Lower leg skin (tissue), 4 donors: ENCODE measurements around the gene CYB5A. TPM values are rescaled to one million over a fixed set of nuclear protein-coding genes. Genes with fewer than 3 reads are reported as not detected.

Source experiments
- DNase-seq, 2 donors: peaks; one replicate each; pipeline ENCODE4 v3.0.0-alpha.2; 2019; ENCODE audit warnings: low spot score in 2 of 2
- H3K4me3 ChIP-seq: fragments of 200-600 bp; sonication (generic); 2 replicates; pipeline ENCODE4 v1.5.1; 2017; ENCODE audit warnings: mild to moderate bottlenecking, low read depth; ENCODE audit not compliant: poor library complexity, severe bottlenecking
- POLR2A ChIP-seq, 2 donors: fragments of 450-650 bp; IDR thresholded peaks; one replicate each; pipeline ENCODE4 v1.6.1; 2016 to 2017; ENCODE audit warnings: antibody characterized with exemption in 2 of 2, mild to moderate bottlenecking in 1 of 2, moderate library complexity in 1 of 2
- WGBS, 2 donors: methylation state at CpG; one replicate each; pipeline ENCODE4 v1.1.5; 2018; 5-methylcytosine and 5-hydroxymethylcytosine counted together
- intact Hi-C: fragments of 100-400 bp; cut with DNase I; formaldehyde crosslinking; loops from one replicate; pipeline ENCODE4 v1.15.0; 2023; ENCODE audit warnings: low total_unique reads
- total RNA-seq, 4 donors: library from RNA; depleted of rRNA; stranded (reverse); fragments of >200 nt; gene quantifications; one replicate each; pipeline ENCODE4 v1.1.0, GENCODE V29; 2016
- TF ChIP-seq, protein P1 (sequence below), 3 donors: fragments of 450-650 bp; IDR thresholded peaks; one replicate each; pipeline ENCODE4 v1.5.1; 2016; ENCODE audit warnings: antibody characterized with exemption in 3 of 3, mild to moderate bottlenecking in 3 of 3, moderate library complexity in 2 of 3

Gene CYB5A
- total RNA-seq, 4 donors from 2014 or later = 106 to 290 (median 173) TPM

DNA sequence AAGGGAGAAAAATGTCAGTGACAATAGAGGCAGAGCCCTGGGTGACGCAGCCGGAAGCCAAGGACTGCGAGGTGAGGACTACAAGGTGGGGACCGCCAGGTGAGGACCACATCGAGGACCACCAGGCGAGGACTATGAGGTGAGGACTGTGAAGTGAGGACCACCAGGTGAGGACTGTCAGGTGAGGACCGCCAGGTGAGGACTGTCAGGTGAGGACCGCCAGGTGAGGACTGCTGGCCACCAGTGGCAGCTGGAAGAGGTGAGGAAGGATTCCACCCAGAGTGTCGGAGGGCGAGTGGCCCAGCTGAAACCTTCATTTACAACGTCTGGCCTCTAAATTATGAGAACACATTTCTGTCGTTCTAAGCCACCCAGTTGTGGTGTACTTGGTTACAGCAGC lies 41.6 kb downstream of the CYB5A start:
- no peak overlapping the region for H3K4me3 ChIP-seq
- WGBS, 2 donors = 93 to 95% methylated on average over 12 of the region's 12 CpGs
- peak in 1 of 2 donors; percentile 49 for DNase-seq
- intact Hi-C loops = no loop called here
- TF ChIP-seq, protein P1, sequence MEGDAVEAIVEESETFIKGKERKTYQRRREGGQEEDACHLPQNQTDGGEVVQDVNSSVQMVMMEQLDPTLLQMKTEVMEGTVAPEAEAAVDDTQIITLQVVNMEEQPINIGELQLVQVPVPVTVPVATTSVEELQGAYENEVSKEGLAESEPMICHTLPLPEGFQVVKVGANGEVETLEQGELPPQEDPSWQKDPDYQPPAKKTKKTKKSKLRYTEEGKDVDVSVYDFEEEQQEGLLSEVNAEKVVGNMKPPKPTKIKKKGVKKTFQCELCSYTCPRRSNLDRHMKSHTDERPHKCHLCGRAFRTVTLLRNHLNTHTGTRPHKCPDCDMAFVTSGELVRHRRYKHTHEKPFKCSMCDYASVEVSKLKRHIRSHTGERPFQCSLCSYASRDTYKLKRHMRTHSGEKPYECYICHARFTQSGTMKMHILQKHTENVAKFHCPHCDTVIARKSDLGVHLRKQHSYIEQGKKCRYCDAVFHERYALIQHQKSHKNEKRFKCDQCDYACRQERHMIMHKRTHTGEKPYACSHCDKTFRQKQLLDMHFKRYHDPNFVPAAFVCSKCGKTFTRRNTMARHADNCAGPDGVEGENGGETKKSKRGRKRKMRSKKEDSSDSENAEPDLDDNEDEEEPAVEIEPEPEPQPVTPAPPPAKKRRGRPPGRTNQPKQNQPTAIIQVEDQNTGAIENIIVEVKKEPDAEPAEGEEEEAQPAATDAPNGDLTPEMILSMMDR (IDR thresholded peaks at IDR 0.05) = no peak
- no peak for TF ChIP-seq POLR2A (IDR thresholded peaks at IDR 0.05)

DNA sequence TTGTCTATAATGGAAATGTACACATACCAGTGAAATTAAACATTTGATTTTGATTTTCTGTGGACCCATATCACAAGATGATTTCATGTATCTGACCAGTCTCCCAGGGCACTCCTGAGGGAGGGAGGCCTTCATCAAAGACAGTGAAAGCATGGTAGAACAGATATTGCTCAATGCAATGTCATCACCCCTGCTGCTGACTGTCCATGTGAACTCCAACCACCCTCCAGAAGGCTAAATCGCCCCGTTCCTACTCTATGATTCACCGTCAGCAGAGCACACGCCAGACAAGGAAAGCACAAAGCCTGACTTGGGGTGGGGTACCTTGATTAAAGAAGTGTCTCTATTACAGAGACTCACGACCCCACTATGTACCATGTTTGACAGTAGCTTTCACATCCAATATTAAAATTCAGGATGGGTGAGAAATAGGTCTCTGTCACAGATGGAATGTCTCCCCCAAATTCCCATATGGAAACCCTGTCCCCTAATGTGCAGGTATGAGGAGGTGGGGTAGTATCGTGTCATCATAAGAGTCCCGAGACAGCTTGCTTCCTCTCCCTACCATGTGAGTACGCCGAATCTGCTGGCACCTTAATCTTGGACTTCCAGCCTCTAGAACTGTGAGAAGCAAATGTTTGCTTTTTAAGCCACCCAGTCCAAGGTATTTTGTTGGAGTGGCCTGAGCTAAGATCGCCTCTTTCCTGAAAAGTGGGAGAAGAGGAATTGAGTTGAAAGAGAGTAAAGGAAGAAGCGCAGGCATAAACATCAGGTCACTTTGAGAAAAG lies 42.4 kb downstream of the CYB5A start:
- intact Hi-C loops = no loop called here
- WGBS, 2 donors = 89 to 90% methylated on average over 11 of the region's 11 CpGs
- TF ChIP-seq, protein P1 (IDR thresholded peaks at IDR 0.05) = no peak
- TF ChIP-seq POLR2A (IDR thresholded peaks at IDR 0.05) = no peak
- no peak overlapping the region for H3K4me3 ChIP-seq
- peak; percentile 48 to 77 for DNase-seq

DNA sequence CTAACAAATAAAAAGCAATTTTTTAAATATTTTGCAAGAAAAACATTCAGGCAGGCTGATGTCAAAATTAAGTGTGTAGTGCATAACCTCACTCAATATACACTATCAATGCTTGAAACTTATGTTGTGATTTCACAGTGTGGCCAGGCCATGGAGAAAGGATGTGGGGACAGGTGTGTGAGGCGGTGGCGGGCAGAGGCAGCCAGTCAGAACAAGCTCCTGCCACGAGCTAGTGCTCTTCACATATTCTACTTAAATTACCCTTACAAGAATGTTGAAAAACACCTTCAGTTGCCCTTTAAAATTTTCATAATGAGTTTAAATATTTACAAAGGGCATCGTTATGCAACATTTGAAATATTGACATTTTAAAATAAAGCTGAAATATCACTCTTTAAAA lies 43.2 kb downstream of the CYB5A start:
- 63 to 70% methylated on average over 4 of the region's 4 CpGs for WGBS, 2 donors
- DNase-seq = peak in 1 of 2 donors; percentile 29
- TF ChIP-seq, protein P1 (IDR thresholded peaks at IDR 0.05) = no peak
- TF ChIP-seq POLR2A (IDR thresholded peaks at IDR 0.05) = no peak
- intact Hi-C loops = no loop called here
- no peak overlapping the region for H3K4me3 ChIP-seq

DNA sequence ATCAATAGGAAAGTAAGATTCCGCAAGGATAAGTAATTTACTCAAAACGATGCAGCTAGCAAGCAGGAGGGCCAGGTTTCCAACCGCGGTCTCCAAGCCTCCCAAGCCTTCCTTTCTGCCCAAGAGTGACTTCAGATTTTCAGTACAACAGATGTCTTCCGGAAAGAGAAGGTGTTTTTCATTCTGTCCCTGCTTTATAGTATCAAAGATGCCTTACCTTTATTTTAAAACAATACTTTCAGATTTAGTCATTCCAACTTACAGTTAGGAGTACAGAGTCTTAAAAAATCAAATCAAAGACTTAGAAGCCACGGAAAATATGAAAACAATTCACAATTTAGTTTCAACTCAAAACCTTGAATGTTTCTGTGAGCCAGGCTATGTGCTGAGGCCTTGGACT lies 43.6 kb downstream of the CYB5A start:
- WGBS, 2 donors = 94 to 95% methylated on average over 6 of the region's 6 CpGs
- DNase-seq = peak in 1 of 2 donors; percentile 43
- H3K4me3 ChIP-seq = no peak overlapping the region
- intact Hi-C loops = no loop called here
- TF ChIP-seq, protein P1 (IDR thresholded peaks at IDR 0.05) = no peak
- no peak for TF ChIP-seq POLR2A (IDR thresholded peaks at IDR 0.05)

DNA sequence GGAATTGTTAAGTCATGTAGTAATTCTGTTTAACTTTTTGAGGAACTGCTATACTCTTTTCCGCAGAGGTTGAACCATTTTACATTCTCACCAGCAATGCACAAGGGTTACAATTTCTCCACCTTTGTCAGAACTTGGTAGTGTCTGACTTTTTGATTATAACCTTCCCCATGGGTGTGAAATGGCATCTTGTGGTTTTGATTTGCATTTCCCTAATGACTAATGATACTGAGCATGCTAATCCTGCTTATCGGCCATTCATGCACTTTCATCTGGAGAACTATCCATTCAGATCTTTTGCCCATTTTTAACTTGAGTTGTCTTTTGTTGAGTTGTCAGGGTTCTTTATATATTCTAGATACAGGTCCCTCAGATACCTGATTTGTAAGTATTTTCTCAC lies 47.2 kb downstream of the CYB5A start:
- TF ChIP-seq POLR2A (IDR thresholded peaks at IDR 0.05) = no peak
- TF ChIP-seq, protein P1 (IDR thresholded peaks at IDR 0.05) = no peak
- intact Hi-C loops = no loop called here
- H3K4me3 ChIP-seq = no peak overlapping the region
- WGBS, 2 donors = 79 to 86% methylated on average over 2 of the region's 2 CpGs
- no peak for DNase-seq

DNA sequence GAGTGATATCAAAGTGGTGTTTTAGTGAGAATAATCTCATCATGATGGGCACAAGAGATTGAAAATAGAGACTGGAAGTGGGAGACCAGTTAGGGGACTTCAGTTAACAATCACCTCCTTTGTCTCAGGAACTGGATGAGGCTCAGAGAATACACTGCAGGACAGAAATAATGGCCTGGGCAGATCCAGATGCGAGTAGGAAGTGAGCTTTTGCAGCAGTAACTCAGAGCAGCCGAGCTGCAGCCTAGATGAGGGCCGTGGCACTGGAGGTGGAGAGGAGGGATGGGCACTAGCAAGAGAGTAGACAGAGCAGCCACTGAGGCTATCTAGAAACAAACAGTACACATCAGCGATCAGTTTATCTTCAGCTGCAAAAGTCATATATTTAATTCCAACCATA lies 48.6 kb downstream of the CYB5A start:
- no peak for TF ChIP-seq POLR2A (IDR thresholded peaks at IDR 0.05)
- TF ChIP-seq, protein P1 (IDR thresholded peaks at IDR 0.05) = no peak
- no peak overlapping the region for H3K4me3 ChIP-seq
- DNase-seq = no peak
- intact Hi-C loops = no loop called here
- WGBS, 2 donors = 65 to 74% methylated on average over 4 of the region's 4 CpGs
